GDM1 (cell line): ENCODE results near the gene SPINK13.
"Not testable (repeated sequence)": the region's sequence is repeated elsewhere in the genome, so short reads cannot be mapped to it uniquely, and the experiment has no call there.

Experiments used
- DNase-seq: peaks from one replicate; lab custom pipeline; 2025; lab: John Stamatoyannopoulos, UW

The SPINK13 gene, protein sequence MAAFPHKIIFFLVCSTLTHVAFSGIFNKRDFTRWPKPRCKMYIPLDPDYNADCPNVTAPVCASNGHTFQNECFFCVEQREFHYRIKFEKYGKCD

GRCh38 chr5:148268566-148268965 is at the start of gene SPINK13:
TSS of gene SPINK13 (plus strand) at chr5:148268794. CDS start at chr5:148270073, 1,279 bp downstream.
- DNase-seq, result no peak

DNA sequence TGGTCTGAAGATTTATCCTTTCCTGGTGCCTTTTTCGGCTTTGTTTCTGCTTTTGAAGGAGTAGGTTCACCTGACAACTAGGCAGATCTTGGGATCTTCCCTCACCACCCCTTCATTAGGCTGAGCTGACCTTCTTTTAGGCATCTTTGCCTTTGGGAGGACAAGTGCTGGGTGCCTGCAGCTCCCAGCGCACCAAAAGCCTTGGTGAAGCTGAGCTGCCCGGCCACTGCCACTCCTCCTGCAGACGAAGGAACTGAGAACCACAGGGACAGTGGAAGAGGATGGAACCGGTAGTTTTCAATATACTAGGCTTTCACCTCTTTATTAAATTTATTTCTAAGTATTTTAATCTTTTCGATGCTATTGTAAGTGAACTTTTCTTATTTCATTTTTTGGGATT is 47.1 kb upstream of the SPINK13 start:
- DNase-seq, result no peak

DNA sequence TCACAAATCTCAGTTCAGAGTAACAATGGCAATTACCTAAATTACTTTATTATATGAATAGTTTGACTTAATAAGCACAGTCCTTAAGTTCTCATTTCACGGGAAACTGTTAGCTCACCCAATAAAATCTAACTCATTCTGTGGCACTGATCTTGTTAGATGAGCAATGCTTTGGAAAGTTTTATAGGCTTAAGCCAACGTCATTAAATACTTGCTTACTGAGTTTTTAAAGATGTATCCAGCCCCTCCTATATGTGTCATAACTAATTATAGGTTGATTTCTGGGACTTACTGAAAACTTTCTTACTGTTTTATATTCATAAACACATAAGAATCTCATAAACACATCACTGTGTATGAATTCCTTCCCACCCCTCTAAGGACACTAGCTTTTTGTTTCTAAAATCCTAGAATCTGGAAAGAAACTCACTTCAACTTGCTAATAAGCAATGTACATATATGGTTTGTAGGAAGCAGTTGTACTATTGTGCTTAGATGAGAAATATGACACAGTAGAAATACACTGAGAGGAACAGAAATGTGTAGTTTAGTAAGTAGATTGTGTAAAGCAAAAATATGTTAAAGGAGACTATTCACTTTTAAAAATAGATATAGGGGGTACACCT is 44.4 kb upstream of the SPINK13 start:
- DNase-seq, result no peak

DNA sequence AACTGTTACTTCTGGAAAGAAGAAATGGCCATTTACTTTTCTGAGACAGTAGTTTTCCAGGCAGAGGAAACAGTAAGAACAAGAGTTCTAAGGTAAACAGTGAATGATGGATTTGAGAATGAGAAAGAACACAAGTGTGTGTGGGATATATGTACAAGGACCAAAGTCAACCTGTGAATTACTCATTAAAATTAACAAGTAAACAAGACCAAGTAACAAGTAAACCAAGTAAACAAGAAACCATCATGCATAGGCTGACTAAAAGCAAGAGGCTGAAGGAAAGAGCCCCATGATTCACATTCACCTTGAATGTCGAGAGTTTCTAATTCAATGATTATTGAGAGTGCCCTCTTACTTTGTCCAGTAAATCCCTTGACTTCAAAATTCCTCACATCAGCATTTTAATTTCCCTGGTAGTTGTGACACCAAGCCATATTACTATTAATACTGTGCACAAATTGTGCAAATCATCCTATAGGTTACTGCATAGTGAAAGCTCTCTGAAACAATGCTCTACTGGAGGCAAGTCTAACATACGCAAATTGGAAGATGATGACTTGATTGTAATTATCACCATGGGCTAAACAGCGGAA is 40.1 kb upstream of the SPINK13 start:
- DNase-seq, result no peak

GRCh38 chr5:148229840-148230239 is 38.8 kb upstream of the SPINK13 start:
- DNase-seq, result no peak

GRCh38 chr5:148230240-148230639 is 38.4 kb upstream of the SPINK13 start:
- no peak for DNase-seq

DNA sequence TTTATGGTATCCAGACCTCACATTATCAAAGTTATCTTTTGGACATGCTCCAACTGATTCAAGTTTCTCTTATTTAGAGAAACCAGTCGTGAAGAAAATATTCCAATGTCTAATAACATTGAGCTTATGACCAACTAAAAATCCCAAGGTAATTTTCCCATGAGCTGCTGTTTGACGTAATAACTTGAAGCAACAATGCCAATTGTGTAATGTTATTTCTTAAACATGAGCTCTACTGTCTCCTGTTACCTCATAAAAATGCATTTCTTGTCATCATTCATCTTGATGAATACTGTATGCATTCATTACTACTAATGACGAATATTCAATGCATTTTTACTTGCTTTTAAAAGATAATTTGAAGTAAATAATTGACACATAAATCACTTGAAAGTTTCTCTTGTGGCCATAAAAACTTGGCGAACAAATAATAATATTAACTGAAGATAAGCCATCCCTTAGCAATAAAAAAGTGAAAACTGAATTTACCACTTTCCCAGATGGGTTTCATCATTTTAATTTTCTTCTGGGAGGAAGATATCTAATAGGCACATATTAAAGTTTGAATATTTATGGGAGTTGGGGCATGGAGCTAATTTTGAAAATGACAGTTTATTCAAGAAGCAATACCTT is 30.7 kb upstream of the SPINK13 start:
- no peak for DNase-seq

DNA sequence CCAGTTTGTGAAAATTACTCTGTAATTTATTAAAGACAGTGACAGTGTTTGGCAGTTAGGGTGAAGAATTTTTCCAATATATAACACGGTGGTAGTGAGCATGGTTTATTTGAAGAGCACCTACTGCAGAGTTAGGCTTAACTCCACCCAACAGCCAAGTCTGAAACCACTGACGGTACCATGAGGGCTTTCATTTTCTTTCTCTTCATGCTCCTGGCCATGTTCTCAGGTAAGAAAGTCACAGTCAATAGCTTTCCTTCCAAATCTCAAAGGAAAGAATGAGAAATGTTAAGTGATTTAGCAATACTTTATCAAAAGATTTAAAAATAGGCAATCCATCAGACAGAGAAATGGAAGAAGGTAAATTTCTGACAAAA is 30.2 kb upstream of the SPINK13 start, which contains the start of gene MARCOL:
TSS of gene MARCOL (plus strand) at position 108 of the 377 bp plus-strand sequence. CDS start at position 181, 73 bp downstream.
- no peak for DNase-seq

DNA sequence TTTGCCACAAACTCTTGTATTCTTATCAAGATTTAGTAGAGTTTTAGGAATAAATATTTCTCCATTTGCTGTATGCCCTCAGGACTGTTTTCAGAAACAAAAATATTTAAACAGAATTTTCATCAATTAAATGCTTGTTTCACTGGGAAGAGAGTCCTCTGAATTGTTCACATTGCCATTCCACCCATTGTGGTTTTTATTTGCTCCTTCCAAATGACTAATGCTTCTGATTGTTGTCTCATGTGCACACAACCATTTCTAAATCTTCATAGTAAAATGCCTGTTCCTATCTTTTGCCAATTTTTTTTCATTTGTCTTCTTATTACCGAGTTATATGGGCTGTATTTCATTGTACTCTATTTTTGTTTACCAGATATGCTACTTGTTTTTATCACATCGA is 19.7 kb upstream of the SPINK13 start:
- DNase-seq, result no peak

- no peak for DNase-seq
Observed at GRCh38 chr5:148255456-148255855, 13.1 kb upstream of the SPINK13 start.

GRCh38 chr5:148259288-148259687 is 9.3 kb upstream of the SPINK13 start:
- DNase-seq, result no peak

- DNase-seq, result no peak
Observed at GRCh38 chr5:148261221-148261620, 7.4 kb upstream of the SPINK13 start.

GRCh38 chr5:148267962-148268361 is 632 bp upstream of the SPINK13 start:
- DNase-seq, result no peak

GRCh38 chr5:148275129-148275528 is 6.5 kb downstream of the SPINK13 start:
- not testable (repeated sequence) for DNase-seq

- DNase-seq, result not testable (repeated sequence)
Observed at GRCh38 chr5:148280893-148281292, 12.3 kb downstream of the SPINK13 start.

GRCh38 chr5:148281336-148281735 is 12.7 kb downstream of the SPINK13 start:
- DNase-seq, result not testable (repeated sequence)

DNA sequence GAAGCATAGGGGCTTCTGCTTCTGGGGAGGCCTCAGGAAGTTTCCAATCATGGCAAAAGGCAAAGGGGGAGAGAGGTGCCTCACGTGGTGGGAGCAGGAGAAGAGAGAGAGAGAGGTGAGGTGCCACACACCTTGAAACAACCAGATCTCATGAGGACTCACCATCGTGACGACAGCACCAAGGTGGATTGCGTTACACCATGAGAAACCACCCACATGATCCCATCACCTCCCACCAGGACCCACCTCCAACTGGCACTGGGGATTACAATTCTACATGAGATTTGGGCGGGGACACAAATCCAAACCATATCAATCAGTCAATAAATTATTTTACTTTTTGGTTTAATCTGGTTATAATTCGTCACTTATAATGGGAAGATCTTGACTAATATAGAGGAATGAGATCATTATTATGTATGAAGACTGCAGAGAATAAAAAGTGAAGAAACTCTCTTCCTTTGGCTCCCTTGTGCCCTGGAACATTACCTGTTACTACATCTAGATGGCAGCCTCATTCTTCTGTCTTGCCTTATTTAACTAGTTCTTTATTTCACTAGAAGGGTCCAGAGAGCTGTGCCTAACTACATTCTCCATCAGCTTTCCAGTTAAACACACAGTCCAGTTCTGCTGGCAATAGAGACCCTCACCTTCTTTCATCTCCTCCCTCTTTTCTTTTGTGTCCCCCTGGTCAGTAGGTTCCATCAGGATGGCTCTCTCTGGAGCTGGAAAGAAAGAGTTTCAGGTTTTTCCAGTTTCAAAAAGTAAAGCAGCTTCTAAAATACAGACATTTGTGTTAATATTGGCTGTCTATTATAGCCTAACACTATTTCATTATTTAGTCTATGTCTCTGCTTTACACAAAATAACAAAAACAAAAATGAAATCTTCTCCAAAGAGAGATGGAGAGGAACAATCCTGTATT is 21.9 kb downstream of the SPINK13 start:
- no peak for DNase-seq

- no peak for DNase-seq
Observed at GRCh38 chr5:148297731-148298130, 29.1 kb downstream of the SPINK13 start.

GRCh38 chr5:148306446-148306845 is 37.9 kb downstream of the SPINK13 start:
- no peak for DNase-seq

DNA sequence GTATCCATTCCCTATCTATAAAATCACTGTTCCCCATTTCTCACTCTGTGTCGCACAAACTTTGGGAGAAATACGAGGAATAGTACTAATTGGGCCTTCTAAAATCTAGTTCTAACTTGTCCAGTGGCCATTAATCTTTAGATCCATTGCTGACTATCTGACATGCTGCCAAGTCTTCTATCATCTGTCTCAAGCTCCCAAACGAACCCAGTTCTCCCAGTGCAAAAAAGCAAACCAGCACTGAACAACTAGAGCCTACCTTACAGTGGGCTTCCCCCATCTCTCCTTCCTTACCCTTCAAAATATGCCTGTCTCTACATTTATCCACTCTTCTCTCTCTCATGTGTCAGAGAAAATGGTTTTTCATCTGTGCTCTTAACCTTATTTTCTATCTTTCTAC is 40.4 kb downstream of the SPINK13 start:
- no peak for DNase-seq

- DNase-seq, result no peak
Observed at GRCh38 chr5:148309746-148310145, 41.2 kb downstream of the SPINK13 start.

- DNase-seq, result no peak
Observed at GRCh38 chr5:148311484-148311883, 42.9 kb downstream of the SPINK13 start.
